SK-N-MC (cell line): ENCODE measurements around the gene ESPL1.

Experiments used
- EZH2 ChIP-seq: fragments of 200-600 bp; sonication (generic); IDR thresholded peaks from one replicate; pipeline ENCODE4 v1.6.1; 2017; ENCODE audit warnings: antibody characterized with exemption
- POLR2AphosphoS5 ChIP-seq: IDR thresholded peaks from 2 replicates; pipeline ENCODE4 v1.6.1; 2012; ENCODE audit warnings: mild to moderate bottlenecking, low read depth, low read length, borderline replicate concordance

- no peak for TF ChIP-seq POLR2AphosphoS5
- TF ChIP-seq EZH2 = no peak
These were observed 45.9 kb downstream of the ESPL1 start for GRCh38 chr12:53313996-53314395.
